Measurements from ENCODE around the gene MIDN. TPM values are rescaled to one million over a fixed set of nuclear protein-coding genes. Genes with fewer than 3 reads are reported as not detected.
"Not testable (repeated sequence)": the region's sequence is repeated elsewhere in the genome, so short reads cannot be mapped to it uniquely, and the experiment has no call there.

MIDN gene
- total RNA-seq, 2 experiments from 2014 or later: 54.1 to 54.6 TPM

- Mint-ChIP-seq H3K9me3 (no peaks in the 10 kb centered on the region), H3K27me3 (peaks cover 1% of the 10 kb centered on the region), H3K36me3 (no peaks in the 10 kb centered on the region), H3K4me1 (ENCODE audit: low read depth) (no peaks in the 10 kb centered on the region), H3K27ac (no peak overlapping the region), H3K4me3 (no peak overlapping the region)
- intact Hi-C loops (cut with micrococcal nuclease): no loop called here
- ChIA-PET CTCF (no interaction called here), POLR2A (no interaction called here)
- no peak for DNase-seq
Measured at GRCh38 chr19:1300744-1301490, 52.5 kb downstream of the MIDN start.

- Mint-ChIP-seq H3K9me3 (no peaks in the 10 kb centered on the region), H3K27ac (no peak overlapping the region), H3K27me3 (no peaks in the 10 kb centered on the region), H3K36me3 (no peaks in the 10 kb centered on the region), H3K4me3 (no peak overlapping the region), H3K4me1 (ENCODE audit: low read depth) (no peaks in the 10 kb centered on the region)
- intact Hi-C loops (cut with micrococcal nuclease): no loop called here
- ChIA-PET CTCF (interaction anchor here (0.9 kb wide), 1 partner anchor 200 kb away, joined by 3 read pairs; no protein-coding TSS in a partner anchor), POLR2A (no interaction called here)
- no peak for DNase-seq
Measured at GRCh38 chr19:1302533-1303239, 54.3 kb downstream of the MIDN start.

- Mint-ChIP-seq H3K27ac (no peak overlapping the region), H3K9me3 (no peaks in the 10 kb centered on the region), H3K36me3 (no peaks in the 10 kb centered on the region), H3K27me3 (no peaks in the 10 kb centered on the region), H3K4me3 (no peak overlapping the region), H3K4me1 (ENCODE audit: low read depth) (no peaks in the 10 kb centered on the region)
- intact Hi-C loops (cut with micrococcal nuclease): no loop called here
- POLR2A ChIA-PET: no interaction called here
- no peak for DNase-seq
- CTCF ChIA-PET: interaction anchor here (1.1 kb wide), 1 partner anchor 25 kb away, joined by 4 read pairs; no protein-coding TSS in a partner anchor
Measured at GRCh38 chr19:1304197-1304924, 56.0 kb downstream of the MIDN start.

GRCh38 chr19:1305354-1305753 is 57.0 kb downstream of the MIDN start:
- H3K4me1 Mint-ChIP-seq (ENCODE audit: low read depth); H3K36me3 Mint-ChIP-seq; H3K27me3 Mint-ChIP-seq; DNase-seq; intact Hi-C loops (cut with micrococcal nuclease); H3K27ac Mint-ChIP-seq; POLR2A ChIA-PET; H3K9me3 Mint-ChIP-seq; CTCF ChIA-PET; H3K4me3 Mint-ChIP-seq: not testable (repeated sequence)

DNA sequence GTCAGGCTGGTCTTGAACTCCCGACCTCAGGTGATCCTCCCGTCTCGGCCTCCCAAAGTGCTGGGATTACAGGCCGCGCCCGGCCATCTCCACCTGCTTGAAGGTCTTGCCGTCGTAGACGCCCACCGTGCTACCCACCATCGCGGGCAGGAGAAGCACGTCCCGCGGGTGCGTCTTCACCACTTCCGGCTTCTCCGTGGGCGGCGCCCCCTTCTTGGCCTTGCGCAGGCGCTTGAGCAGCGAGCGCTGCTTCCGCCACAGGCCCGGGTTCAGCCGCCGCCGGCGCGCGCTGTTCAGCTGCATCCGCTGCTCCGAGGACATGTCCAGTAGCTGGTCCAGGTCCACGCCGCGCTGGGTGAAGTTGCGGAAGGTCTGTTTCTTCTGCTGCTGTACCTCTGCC is 58.9 kb downstream of the MIDN start:
- CTCF ChIA-PET: no interaction called here
- no peak overlapping the region for H3K4me3 Mint-ChIP-seq
- H3K27ac Mint-ChIP-seq: no peak overlapping the region
- no peaks in the 10 kb centered on the region for H3K27me3 Mint-ChIP-seq
- intact Hi-C loops (cut with micrococcal nuclease): no loop called here
- H3K4me1 Mint-ChIP-seq (ENCODE audit: low read depth): no peaks in the 10 kb centered on the region
- H3K9me3 Mint-ChIP-seq: no peaks in the 10 kb centered on the region
- DNase-seq: no peak
- H3K36me3 Mint-ChIP-seq: no peaks in the 10 kb centered on the region
- POLR2A ChIA-PET: no interaction called here

- no peak for DNase-seq
- Mint-ChIP-seq H3K4me3 (no peak overlapping the region), H3K36me3 (no peaks in the 10 kb centered on the region), H3K27ac (no peak overlapping the region), H3K27me3 (no peaks in the 10 kb centered on the region), H3K4me1 (ENCODE audit: low read depth) (no peaks in the 10 kb centered on the region), H3K9me3 (no peaks in the 10 kb centered on the region)
- ChIA-PET POLR2A (no interaction called here), CTCF (no interaction called here)
- intact Hi-C loops (cut with micrococcal nuclease): no loop called here
Measured at GRCh38 chr19:1307755-1308303, 59.4 kb downstream of the MIDN start.

- CTCF ChIA-PET: no interaction called here
- Mint-ChIP-seq H3K27me3 (no peaks in the 10 kb centered on the region), H3K9me3 (no peaks in the 10 kb centered on the region), H3K4me3 (no peak overlapping the region), H3K27ac (no peak overlapping the region), H3K4me1 (ENCODE audit: low read depth) (no peaks in the 10 kb centered on the region), H3K36me3 (no peaks in the 10 kb centered on the region)
- no peak for DNase-seq
- POLR2A ChIA-PET: no interaction called here
- intact Hi-C loops (cut with micrococcal nuclease): no loop called here
Measured at GRCh38 chr19:1308718-1309117, 60.3 kb downstream of the MIDN start.

Other genes with a start within 250 kb of the MIDN start
- gene GRIN3B, start 248.2 kb upstream of the MIDN start, total RNA-seq: not detected
- 100 to 1,000 TPM; 107 to 109 TPM for gene TMEM259, start 227.5 kb upstream of the MIDN start, total RNA-seq
- gene RNU6-2, start 227.1 kb upstream of the MIDN start, total RNA-seq: not detected
- gene CNN2, start 222.0 kb upstream of the MIDN start, total RNA-seq: 100 to 1,000 TPM; 123 to 130 TPM
- 10 to 100 TPM; 28.3 to 29.3 TPM for gene ABCA7, start 208.5 kb upstream of the MIDN start, total RNA-seq
- gene ARHGAP45, start 181.4 kb upstream of the MIDN start, total RNA-seq: 100 to 1,000 TPM; 136 to 142 TPM
- 100 to 1,000 TPM; 204 to 207 TPM for gene POLR2E, start 153.2 kb upstream of the MIDN start, total RNA-seq
- gene GPX4, start 144.6 kb upstream of the MIDN start, total RNA-seq: 100 to 1,000 TPM; 274 to 275 TPM
- 100 to 1,000 TPM in 1 of 2 experiments, 10 to 100 TPM in 1; 96.9 to 110 TPM for gene SBNO2, start 74.3 kb upstream of the MIDN start, total RNA-seq
- 10 to 100 TPM; 66.4 to 74.3 TPM for gene STK11, start 42.8 kb upstream of the MIDN start, total RNA-seq
- 1 to 10 TPM; 1.3 to 2.1 TPM for gene CBARP, start 10.6 kb upstream of the MIDN start, total RNA-seq
- 100 to 1,000 TPM; 178 to 192 TPM for gene ATP5F1D, start 6.8 kb upstream of the MIDN start, total RNA-seq
- gene CIRBP, start 20.7 kb downstream of the MIDN start, total RNA-seq: 100 to 1,000 TPM; 171 to 173 TPM
- 10 to 100 TPM; 74.8 to 76.1 TPM for gene FAM174C, start 26.9 kb downstream of the MIDN start, total RNA-seq
- not detected for gene EFNA2, start 37.3 kb downstream of the MIDN start, total RNA-seq
- gene NDUFS7, start 135.3 kb downstream of the MIDN start, total RNA-seq: 100 to 1,000 TPM; 117 to 119 TPM
- 10 to 100 TPM; 21.0 to 21.1 TPM for gene GAMT, start 153.0 kb downstream of the MIDN start, total RNA-seq
- gene DAZAP1, start 159.0 kb downstream of the MIDN start, total RNA-seq: 100 to 1,000 TPM; 226 to 242 TPM
- gene RPS15, start 189.8 kb downstream of the MIDN start, total RNA-seq: 1,000 to 10,000 TPM; 1,642 to 1,717 TPM
- gene APC2, start 201.5 kb downstream of the MIDN start, total RNA-seq: under 1 TPM; 0.07 to 0.15 TPM
- gene C19orf25, start 230.6 kb downstream of the MIDN start, total RNA-seq: 10 to 100 TPM; 24.4 to 26.9 TPM
- 1 to 10 TPM; 1.5 to 2.7 TPM for gene PCSK4, start 241.8 kb downstream of the MIDN start, total RNA-seq
- gene REEP6, start 242.6 kb downstream of the MIDN start, total RNA-seq: 1 to 10 TPM; 1.8 to 1.9 TPM